GM19193 (cell line): Measurements from ENCODE around the gene SRBD1.

ENCODE experiments used
- POLR2A ChIP-seq: IDR thresholded peaks from 4 replicates; pipeline ENCODE4 v1.6.1; 2011; ENCODE audit not compliant: insufficient read depth, insufficient read length; ENCODE audit errors: extremely low read depth

Gene SRBD1

GRCh38 chr2:45551862-45552261 lies 59.2 kb downstream of the SRBD1 start:
- TF ChIP-seq POLR2A, result no peak

DNA sequence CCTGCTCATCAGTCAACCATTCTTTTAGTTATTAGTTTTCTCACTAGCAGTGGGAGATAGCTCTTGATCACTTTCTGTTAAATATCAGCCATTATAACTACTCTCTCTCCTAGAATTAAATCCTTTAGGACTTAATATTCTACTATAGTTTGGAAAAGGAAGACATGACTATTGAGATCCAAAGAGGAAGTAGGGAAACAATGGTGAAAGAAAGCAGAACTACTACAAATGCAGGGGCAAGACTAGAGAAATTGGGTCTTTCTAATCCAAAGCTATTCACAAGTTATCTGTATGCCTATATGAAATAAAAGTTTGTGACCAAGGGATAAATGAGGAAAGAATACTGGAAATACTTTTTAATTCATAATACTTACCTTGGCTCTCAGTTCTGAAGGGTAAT lies 65.1 kb downstream of the SRBD1 start:
- TF ChIP-seq POLR2A, result no peak

GRCh38 chr2:45543257-45543656 lies 67.8 kb downstream of the SRBD1 start:
- TF ChIP-seq POLR2A, result no peak

- no peak for TF ChIP-seq POLR2A
These were observed 69.1 kb downstream of the SRBD1 start for GRCh38 chr2:45542013-45542412.

DNA sequence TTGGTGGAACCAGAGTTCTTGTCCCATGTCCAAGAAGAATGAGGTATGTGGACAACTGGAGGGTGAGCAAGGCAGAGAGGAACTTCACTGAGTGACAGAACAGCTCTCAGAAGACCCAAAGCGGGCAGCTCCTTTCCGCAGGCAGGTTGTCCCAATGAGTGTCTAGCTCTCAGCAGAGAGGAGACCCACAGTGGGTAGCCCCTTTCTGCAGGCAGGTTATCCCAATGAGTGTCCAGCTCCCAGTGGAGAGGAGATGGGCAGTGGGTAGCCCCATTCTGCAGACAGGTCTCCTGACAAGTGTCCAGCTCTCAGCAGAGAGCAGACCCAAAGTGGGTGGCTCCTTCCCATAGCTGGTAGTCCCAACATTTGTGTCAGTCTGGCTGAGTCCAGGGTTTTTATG lies 69.6 kb downstream of the SRBD1 start:
- TF ChIP-seq POLR2A, result no peak

DNA sequence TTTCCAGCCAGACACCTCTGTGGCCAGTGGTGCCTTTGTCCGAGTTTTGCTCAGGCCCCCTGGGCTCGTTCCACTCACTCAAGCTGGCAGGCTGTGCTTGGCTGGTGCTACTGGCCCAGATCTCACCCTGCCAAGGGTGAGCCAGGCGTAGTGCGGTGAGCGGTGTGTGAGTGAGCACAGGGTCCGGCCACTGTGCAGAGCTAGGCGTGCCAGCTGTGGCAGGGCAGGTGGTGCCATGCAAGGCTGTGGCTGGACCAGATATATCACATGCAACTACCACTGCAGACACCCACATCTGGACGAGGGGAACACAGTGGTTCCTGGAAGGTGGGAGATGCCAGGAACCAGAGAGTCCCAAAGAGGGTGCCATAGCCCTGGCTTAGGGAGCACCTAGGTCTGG lies 70.1 kb downstream of the SRBD1 start:
- no peak for TF ChIP-seq POLR2A

DNA sequence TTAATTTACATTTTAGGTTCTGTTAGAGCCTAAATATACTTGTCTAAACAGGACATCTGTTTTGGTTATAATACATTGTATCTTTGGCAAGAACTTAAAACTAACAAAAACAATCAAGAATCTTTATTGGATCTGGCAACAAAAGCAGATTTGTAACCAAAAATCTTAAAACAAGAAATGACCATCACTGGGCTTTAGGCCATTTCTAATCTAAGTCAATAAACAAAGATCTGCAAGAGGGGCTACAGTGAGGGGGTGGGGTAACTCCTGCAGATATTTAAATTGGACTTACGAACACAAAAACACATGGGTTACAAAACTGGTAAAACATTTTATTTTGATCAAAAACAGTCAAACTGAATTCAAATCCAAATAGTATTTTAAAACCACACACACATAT lies 77.3 kb downstream of the SRBD1 start:
- no peak for TF ChIP-seq POLR2A

- no peak for TF ChIP-seq POLR2A
These were observed 78.9 kb downstream of the SRBD1 start for GRCh38 chr2:45532181-45532580.

GRCh38 chr2:45524016-45524415 lies 87.1 kb downstream of the SRBD1 start:
- TF ChIP-seq POLR2A, result no peak

DNA sequence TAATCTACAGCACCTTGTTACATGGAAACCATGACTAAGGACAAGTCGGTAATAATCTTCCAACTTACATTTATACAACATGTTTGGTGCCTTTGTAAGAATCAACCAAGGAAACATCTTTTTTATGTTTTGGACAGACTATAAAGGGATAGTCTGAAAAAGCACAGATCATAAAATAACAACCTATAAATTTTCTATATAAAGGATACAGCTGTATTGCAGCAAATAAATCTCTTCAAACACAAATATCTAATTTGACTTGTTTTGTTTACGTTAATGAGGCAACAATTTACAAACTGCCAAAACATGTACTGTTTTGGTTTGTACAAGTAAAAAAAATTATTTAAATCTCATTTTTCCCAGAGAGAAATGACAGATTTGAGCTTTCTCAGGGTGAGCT lies 92.5 kb downstream of the SRBD1 start:
- TF ChIP-seq POLR2A, result no peak

DNA sequence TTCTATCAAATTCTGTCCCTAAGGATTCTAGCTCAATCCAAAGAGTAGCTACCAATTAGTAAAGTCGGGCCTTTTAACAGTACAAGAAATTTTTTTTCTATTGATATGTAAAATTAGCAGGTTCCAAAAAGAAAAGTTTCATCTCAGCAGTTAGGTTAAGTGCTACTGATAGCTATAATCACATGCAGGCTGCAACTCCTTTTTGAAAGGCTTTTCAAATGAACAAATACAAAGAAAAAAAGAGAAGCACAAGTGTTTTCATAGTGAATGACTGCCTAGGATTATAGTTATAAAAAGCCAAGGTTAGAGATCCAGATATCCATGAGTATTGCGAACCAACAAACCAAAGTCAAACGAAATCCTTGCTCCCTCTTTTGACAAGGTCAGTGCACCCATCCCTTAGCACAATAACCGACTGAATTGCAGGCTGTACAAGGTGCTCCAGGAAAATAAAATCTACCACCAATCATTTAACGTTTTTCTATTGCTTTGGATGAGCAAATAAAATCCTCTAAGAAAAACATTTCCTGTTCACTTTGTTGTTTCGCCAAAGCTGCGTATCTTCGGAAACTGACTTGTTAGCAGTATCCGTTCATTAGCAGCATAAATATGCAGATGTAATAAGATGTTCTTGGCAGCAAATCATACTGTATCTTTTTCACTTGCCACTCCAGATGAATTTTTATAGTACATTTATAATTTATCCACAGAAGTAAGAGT lies 100.2 kb downstream of the SRBD1 start:
- TF ChIP-seq POLR2A, result no peak

DNA sequence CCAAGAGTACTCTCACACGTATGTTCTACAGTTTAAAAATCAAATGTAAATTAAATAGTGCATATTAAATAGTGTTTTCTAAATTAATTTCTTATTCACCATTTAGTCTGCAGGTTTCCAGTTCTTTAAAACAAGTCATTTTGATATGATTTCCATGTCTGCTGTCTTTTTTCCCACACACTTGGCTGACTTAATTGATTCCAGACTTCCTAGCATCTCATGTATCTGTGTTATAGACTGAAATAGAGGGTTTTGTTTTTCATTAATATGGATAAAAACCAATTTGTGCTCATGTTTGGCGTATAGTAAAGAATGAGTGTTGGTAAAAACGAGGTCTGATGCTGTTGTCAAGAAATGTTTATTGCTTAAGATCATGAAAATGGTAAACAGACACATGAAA lies 104.3 kb downstream of the SRBD1 start:
- TF ChIP-seq POLR2A, result no peak

GRCh38 chr2:45505138-45505537 lies 105.9 kb downstream of the SRBD1 start:
- no peak for TF ChIP-seq POLR2A

DNA sequence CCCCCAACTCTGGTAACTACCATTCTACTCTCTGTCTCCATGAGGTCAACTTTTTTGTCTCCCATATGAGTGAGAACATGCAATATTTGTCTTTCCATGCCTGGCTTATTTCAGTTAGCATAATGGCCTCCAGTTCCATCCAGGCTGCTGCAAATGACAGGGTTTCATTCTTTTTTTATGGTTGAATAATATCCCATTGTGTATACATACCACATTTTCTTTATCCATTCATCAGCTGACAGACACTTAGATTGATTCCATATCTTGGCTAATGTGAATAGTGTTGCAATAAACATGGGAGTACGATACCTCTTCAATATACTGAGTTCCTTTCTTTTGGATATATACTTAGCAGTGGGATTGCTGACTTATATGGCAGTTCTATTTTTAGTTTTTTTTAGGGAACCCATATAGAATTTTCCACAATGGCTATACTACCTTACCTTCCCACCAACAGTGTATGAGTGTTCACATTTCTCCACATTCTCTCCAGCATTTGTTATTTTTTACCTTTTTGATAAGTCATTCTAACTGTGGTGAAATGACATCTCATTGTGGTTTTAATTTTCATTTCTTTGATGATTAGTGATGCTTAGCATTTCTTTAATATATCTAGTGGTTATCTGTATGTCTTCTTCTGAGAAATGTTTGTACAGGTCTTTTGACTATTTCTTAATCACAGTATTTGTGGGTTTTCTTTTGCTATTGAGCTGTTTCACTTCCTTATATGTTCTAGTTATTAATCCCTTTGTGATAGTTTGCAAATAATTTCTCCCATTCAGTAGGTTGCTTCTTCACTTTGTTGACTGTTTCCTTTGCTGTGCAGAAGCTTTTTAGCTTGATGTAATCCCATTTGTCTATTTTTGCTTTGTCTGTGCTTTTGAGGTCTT lies 112.2 kb downstream of the SRBD1 start:
- no peak for TF ChIP-seq POLR2A

GRCh38 chr2:45497355-45497754 lies 113.7 kb downstream of the SRBD1 start:
- no peak for TF ChIP-seq POLR2A

GRCh38 chr2:45496869-45497268 lies 114.2 kb downstream of the SRBD1 start:
- no peak for TF ChIP-seq POLR2A
